HG03469 (cell line): ENCODE data around the gene EIF2S1.

ENCODE experiments used
- ATAC-seq: cut with Tn5 transposase; IDR thresholded peaks from one replicate; pipeline ENCODE4 v1.9.1; 2021; ENCODE audit warnings: mild to moderate bottlenecking, moderate library complexity, moderate number of reproducible peaks; ENCODE audit not compliant: unreplicated experiment

Gene EIF2S1

GRCh38 chr14:67432050-67432564 lies 72.0 kb downstream of the EIF2S1 start:
- ATAC-seq: no peak

- ATAC-seq: no peak
Observed at GRCh38 chr14:67435603-67436002, 75.5 kb downstream of the EIF2S1 start.
